Nephron (organoid): ENCODE measurements around the gene APBB2.
"Not testable (repeated sequence)": the region's sequence is repeated elsewhere in the genome, so short reads cannot be mapped to it uniquely, and the experiment has no call there.

Experiments used
- H3K27ac Mint-ChIP-seq, 3 experiments: 2 replicates each; pipeline ENCODE4 v1.8.0; 2020; ENCODE audit warnings: mixed read lengths in 3 of 3, mild to moderate bottlenecking in 2 of 3, moderate library complexity in 1 of 3
- H3K27me3 Mint-ChIP-seq: 2 replicates; pipeline ENCODE4 v1.8.0; 2021; ENCODE audit warnings: low read depth, mild to moderate bottlenecking, moderate library complexity, mixed read lengths
- H3K36me3 Mint-ChIP-seq: 2 replicates; pipeline ENCODE4 v1.8.0; 2020; ENCODE audit warnings: low read depth, mixed read lengths
- H3K4me1 Mint-ChIP-seq: 2 replicates; pipeline ENCODE4 v1.8.0; 2020; ENCODE audit warnings: mixed read lengths
- H3K4me3 Mint-ChIP-seq, 3 experiments: 2 replicates each; pipeline ENCODE4 v1.8.0; 2020; ENCODE audit warnings: mild to moderate bottlenecking in 3 of 3, mixed read lengths in 3 of 3, moderate library complexity in 2 of 3
- H3K9me3 Mint-ChIP-seq: 2 replicates; pipeline ENCODE4 v1.8.0; 2020; ENCODE audit warnings: mixed read lengths
- TF ChIP-seq, protein P1 (sequence below), 3 experiments: fragments of 200-600 bp; sonication (generic); IDR thresholded peaks; one replicate each; pipeline ENCODE4 v1.5.0; 2021; ENCODE audit warnings: antibody characterized with exemption in 3 of 3; ENCODE audit not compliant: unreplicated experiment in 3 of 3

APBB2 gene

DNA sequence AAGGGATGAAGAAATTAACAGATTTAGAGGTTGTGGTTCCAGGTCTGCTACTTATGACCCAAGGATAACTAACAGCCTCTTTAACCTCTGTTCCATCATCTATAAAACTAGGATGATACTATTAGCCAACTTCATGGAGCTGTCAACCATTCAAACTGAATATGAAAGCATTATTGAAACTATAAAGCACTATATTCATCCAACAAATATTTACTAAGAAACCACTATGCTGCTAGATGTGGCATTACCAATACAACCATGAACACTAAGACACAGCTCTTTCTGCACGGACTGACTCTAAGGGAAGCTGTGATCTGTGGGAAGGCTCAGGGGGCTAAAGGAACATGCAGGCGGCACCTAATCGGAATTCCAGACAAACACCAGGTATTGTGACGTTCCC, 66.0 kb downstream of the APBB2 start:
- Mint-ChIP-seq H3K27me3 (no peaks in the 10 kb centered on the region), H3K9me3 (no peaks in the 10 kb centered on the region), H3K27ac (peak overlapping the region in 2 of 3 experiments; percentile 32 to 63), H3K4me3 (no peak overlapping the region), H3K36me3 (no peaks in the 10 kb centered on the region), H3K4me1 (peaks cover 59% of the 10 kb centered on the region)
- TF ChIP-seq, protein P1, sequence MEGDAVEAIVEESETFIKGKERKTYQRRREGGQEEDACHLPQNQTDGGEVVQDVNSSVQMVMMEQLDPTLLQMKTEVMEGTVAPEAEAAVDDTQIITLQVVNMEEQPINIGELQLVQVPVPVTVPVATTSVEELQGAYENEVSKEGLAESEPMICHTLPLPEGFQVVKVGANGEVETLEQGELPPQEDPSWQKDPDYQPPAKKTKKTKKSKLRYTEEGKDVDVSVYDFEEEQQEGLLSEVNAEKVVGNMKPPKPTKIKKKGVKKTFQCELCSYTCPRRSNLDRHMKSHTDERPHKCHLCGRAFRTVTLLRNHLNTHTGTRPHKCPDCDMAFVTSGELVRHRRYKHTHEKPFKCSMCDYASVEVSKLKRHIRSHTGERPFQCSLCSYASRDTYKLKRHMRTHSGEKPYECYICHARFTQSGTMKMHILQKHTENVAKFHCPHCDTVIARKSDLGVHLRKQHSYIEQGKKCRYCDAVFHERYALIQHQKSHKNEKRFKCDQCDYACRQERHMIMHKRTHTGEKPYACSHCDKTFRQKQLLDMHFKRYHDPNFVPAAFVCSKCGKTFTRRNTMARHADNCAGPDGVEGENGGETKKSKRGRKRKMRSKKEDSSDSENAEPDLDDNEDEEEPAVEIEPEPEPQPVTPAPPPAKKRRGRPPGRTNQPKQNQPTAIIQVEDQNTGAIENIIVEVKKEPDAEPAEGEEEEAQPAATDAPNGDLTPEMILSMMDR (IDR thresholded peaks at IDR 0.05; ENCODE audit: unreplicated experiment in 3 of 3), result no peak

DNA sequence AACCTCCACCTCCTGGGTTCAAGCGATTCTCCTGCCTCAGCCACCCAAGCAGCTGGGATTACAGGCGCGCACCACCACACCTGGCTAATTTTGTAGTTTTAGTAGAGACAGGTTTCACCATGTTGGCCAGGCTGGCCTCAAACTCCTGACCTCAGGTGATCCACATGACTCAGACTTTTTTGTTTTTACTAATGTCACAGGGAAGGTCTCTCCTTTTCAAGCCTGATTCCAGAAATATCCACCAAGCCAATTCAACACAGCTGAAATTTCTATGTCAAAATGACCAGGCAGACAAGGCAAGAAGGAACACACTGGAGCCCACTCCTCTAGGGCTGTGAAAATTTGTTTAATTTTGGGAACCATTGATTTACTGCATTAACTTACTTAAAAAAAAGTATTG, 66.8 kb downstream of the APBB2 start:
- H3K27me3 Mint-ChIP-seq, H3K27ac Mint-ChIP-seq, H3K9me3 Mint-ChIP-seq, H3K36me3 Mint-ChIP-seq, H3K4me3 Mint-ChIP-seq: not testable (repeated sequence)
- peaks cover 60% of the 10 kb centered on the region for H3K4me1 Mint-ChIP-seq

DNA sequence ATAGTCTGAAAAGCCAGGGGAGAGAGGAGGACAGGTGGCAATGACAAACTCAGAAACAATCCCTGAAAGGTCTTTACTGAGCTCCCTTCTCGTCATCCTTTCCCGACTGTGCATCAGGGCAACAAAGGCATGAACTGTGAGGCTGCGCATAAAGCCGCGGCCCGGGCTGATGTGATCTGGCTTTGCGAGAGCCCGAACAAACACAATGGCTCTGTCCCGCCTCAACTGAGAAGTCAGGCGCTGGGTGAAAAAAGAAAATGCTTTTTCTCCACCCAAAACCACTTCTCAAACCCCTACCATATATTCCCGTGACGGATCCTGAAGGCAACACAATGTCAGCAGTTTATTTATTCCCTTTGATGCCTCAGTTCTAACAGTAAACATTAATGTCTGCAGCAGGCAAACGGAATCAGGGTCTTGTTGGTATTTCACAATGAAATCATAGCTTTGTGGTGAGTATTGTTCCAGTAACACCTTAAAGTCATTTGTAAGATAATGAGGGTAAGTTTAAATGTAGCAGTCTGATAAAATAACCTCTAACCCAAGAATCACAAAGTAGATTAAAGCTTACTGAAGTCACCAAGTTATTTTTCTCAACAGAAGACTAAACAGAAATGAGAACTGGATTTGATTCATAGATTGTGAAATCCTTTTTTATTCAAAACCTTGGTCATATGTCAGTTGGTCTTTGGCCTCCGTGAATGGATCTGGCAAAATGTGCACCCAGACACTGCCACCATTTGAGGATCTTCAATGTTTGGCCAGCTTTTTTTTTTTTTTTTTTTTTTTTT, 67.4 kb downstream of the APBB2 start:
- H3K9me3 Mint-ChIP-seq, result no peaks in the 10 kb centered on the region

DNA sequence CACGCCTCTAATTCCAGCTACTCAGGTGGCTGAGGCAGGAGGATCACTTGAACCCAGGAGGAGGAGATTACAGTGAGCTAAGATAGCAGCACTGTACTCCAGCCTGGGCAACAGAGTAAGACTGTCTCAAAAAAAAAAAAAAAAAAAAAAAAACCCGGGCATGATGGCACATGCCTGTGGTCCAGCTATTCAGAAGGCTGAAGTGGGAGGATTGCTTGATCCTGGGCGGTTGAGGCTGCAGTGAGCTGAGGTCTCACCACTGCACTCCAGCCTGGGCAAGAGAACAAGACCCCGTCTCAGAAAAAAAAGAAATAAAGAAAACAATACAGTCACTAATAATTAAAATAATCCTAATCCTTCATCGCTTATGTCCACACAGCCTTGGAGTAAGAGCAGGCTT, 68.1 kb downstream of the APBB2 start:
- TF ChIP-seq, protein P1 (IDR thresholded peaks at IDR 0.05; ENCODE audit: unreplicated experiment in 3 of 3), result no peak
- peaks cover 11% of the 10 kb centered on the region for H3K36me3 Mint-ChIP-seq
- no peaks in the 10 kb centered on the region for H3K9me3 Mint-ChIP-seq
- no peak overlapping the region for H3K4me3 Mint-ChIP-seq
- H3K4me1 Mint-ChIP-seq, result peaks cover 74% of the 10 kb centered on the region
- peak overlapping the region; percentile 43 to 76 (median 64) for H3K27ac Mint-ChIP-seq
- H3K27me3 Mint-ChIP-seq, result no peaks in the 10 kb centered on the region

More for the DNA sequence above, 67.4 kb downstream of the APBB2 start:
- TF ChIP-seq, protein P1 (IDR thresholded peaks at IDR 0.05; ENCODE audit: unreplicated experiment in 3 of 3), result no peak
- no peaks in the 10 kb centered on the region for H3K27me3 Mint-ChIP-seq
- no peak overlapping the region for H3K4me3 Mint-ChIP-seq
- H3K27ac Mint-ChIP-seq, result peak overlapping the region; percentile 43 to 76 (median 64)
- H3K4me1 Mint-ChIP-seq, result peaks cover 67% of the 10 kb centered on the region
- H3K36me3 Mint-ChIP-seq, result peaks cover 4% of the 10 kb centered on the region

DNA sequence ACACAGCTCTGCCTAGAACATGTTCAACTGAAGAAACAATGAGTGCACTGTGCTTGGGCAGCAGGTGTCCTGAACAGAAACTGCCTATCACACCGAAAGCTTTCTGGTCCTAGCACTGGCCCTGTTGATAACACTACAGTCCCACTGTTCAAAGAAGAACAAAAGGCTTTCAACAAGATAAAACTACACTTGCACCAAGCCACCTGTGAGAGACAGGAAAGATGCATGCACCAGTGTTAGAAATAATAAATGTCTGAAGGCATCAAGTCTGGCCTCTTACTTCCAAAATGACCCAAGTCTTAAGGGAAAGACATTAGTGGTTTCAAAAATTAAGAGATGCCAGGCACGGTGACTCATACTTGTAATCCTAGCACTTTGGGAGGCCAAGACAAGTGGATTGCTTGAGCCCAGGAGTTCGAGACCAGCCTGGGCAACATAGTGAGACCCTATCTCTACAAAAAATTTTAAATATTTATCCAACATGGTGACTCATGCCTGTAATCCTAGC, 68.7 kb downstream of the APBB2 start:
- H3K9me3 Mint-ChIP-seq, result no peaks in the 10 kb centered on the region
- peak overlapping the region; percentile 72 to 100 (median 98) for H3K27ac Mint-ChIP-seq
- TF ChIP-seq, protein P1 (IDR thresholded peaks at IDR 0.05; ENCODE audit: unreplicated experiment in 3 of 3), result no peak
- H3K4me3 Mint-ChIP-seq, result no peak overlapping the region
- H3K36me3 Mint-ChIP-seq, result peaks cover 16% of the 10 kb centered on the region
- H3K27me3 Mint-ChIP-seq, result no peaks in the 10 kb centered on the region
- H3K4me1 Mint-ChIP-seq, result peaks cover 76% of the 10 kb centered on the region

DNA sequence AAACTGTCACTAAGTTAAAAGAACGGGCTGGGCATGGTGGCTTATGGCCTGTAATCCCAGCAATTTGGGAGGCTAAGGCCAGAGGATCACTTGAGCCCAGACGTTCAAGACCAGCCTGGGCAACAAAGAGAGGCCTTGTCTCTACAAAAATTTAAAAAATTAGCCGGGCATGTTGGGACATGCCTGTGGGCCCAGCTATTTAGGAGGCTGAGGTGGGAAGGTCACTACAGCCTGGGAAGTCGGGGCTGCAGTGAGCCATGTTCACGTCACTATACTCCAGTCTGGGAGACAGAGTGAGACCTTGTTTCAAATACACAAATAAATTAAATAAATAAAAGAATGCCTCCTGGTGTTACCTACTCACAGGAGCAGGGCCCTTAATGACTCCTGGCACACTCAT, 69.5 kb downstream of the APBB2 start:
- Mint-ChIP-seq H3K4me3 (no peak overlapping the region), H3K36me3 (peaks cover 20% of the 10 kb centered on the region), H3K4me1 (peaks cover 75% of the 10 kb centered on the region), H3K27ac (peak overlapping the region; percentile 95 to 100 (median 98)), H3K9me3 (peaks cover 3% of the 10 kb centered on the region), H3K27me3 (peaks cover 3% of the 10 kb centered on the region)
- TF ChIP-seq, protein P1 (IDR thresholded peaks at IDR 0.05; ENCODE audit: unreplicated experiment in 3 of 3), result no peak
